Effector CD8-positive, alpha-beta T cell (primary cell): ENCODE measurements around the gene C4BPA.

Experiments used
- DNase-seq: peaks from one replicate; lab custom pipeline; 2025; lab: John Stamatoyannopoulos, UW

C4BPA gene

DNA sequence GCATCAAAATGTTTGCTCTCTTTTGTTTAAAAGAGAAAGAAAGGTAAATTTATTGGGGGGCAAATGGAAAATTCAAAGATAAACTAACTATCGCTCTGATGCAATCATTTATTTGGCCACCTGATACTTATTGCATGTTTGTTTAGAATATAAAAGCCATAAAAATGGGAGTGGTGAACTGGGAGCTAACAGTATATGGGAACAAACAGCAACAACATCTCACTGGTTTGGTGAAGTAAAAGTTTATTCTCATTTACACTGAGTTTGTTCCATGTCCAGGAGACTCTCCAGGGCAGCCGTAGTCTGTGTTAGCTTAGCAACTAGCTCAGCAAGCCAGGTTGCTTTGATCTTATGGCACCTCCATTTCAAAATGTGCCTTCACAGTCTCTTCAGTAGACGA lies 20.4 kb downstream of the C4BPA start:
- no peak for DNase-seq

DNA sequence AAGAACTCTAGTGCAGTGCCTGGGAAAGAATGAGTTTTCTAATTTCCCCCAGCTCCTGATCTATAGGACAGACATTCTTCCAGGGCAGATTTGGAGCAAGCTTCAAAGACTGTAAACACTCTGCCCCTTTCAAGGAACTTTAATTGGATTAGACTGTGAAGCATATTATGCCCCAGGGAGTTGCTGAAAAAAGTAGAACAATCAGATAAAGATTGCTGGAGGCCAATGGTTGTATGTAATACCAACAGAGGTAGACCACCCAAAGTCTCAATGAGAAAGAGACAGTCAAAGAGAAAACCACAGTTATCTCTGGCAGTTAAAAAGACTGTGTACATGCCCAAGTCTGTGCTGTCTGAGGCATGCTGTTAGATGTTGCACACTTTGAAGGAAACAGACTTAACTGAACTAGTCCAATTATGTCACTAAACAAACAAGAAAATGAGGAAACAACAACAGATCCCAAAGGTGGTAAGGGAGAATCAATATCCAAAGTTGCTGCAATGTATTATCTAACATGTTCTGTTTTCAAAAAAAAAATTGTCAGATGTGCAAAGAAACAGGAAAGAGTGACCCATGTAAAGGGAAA lies 24.4 kb downstream of the C4BPA start:
- DNase-seq = no peak

DNA sequence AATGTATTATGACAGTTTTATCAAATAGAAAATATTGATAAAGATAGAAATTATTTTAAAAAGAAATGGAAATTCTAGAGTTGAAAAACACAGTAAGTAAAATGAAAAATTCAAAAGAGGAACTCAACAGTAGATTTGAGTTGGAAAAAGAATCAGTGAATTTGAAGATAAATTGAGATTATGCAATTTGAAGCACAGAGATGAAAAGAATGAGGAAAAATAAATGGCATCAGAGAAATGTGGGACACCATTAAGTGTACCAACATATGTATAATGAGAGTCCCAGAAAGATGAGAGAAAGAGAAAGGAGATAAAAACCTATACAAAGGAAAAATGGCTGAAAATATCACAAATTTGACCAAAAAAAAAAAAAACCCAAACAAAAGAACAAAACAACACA lies 25.0 kb downstream of the C4BPA start:
- no peak for DNase-seq

DNA sequence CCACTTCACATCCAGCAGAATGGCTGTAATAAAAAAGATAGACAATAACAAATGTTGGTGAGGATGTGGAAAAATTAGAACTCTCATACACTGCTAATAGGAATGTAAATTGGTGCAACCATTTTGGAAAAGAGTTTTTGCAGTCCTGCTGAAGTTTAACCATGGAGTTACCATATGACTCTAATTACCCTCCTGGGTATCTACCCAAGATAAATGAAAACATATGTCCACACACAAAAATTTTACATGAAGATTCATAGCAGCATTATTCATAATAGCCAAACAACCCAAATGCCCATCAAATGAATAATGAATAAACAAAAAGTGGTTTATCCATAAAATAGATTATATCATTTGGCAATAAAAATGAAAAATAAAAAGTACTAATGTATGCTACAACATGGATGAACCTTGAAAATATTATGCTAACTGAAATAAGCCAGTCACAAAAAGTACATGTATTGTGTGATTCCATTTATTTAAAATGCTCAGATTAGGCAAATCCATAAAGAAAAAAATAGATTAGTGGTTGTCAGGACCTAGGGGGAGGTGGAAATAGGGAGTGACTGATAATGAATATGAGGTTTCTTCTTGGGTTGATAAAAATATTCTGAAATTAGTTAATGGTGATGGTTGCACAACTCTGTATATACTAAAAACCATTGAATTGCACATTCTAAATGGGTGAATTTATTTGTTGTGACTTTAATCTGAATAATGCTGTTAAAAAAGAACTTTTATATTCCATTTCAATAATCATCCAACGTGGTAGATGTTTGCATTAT lies 26.4 kb downstream of the C4BPA start:
- no peak for DNase-seq

DNA sequence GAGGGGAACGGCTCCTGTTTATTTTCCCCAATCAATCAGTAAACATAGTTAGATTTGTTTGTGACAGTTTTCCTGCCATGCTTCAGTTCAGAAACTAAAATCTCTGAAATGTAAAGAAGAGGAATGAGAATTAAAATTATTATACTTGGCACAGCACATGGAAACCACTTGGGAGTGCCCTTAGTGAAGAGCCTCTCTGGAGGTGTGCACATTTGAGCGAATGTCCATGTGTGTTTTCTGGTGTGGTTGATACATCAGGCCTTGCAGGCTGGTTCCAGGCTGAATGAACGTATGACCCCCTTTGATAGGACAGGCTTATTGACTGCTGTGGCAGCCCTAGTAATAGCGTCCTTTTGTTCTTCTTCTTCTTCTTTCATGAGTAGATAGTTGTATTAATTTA lies 27.1 kb downstream of the C4BPA start:
- DNase-seq = no peak

DNA sequence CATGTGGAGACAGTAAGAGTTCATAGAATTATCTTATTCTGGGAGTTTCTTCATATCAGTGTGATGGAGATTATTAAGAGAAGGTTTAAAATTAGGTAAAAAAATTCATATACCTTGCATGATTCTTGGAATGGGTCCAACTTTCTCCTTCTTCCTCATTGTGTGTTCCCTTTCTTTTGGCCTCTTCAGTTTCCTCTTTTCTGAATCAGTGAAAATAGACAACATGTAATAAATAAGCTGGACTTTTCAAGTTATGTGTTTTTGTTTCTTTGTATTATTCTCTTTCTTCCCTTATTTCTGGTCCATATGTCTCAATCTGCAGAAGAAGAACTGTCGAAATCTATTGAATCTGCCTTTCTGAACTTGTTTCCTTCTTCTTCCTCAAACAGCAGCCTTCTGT lies 30.5 kb downstream of the C4BPA start:
- DNase-seq = no peak

DNA sequence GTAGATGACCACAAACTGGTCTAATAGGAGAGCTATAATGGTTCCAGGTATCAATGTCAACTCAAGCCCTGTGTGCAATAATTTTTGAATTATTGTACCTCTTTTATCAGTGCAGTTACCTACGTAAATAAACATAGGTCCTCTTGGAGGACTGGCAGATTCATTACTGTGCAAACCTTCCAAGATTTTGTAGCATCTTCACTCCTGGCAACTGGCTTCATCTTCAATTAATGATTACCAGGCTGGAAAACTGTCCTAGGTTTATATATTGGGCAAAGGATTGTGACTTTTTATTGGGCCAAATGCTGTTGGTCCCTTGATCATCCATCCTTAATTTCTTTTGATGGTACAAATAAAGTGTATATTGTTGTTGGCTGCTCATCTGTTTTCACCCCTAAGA lies 35.6 kb downstream of the C4BPA start:
- no peak for DNase-seq

DNA sequence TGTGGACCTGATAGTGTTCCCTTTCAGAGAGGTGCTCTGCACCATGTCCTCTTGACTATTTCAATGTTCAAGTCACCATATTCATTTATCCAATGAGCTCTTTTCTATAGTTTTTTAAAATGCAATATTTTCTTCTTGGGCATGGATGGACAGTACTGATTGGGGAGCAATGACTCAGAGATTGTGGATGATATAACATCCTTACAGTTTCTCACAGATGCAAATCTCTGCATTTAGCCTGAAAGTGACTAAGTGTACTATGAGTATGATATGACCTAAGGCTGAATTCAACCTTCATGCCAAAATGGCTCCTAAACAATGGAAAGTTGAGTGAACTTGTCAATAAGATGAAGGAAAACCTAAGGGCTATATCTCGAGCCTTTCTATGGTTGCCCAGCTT lies 36.5 kb downstream of the C4BPA start:
- DNase-seq = no peak

DNA sequence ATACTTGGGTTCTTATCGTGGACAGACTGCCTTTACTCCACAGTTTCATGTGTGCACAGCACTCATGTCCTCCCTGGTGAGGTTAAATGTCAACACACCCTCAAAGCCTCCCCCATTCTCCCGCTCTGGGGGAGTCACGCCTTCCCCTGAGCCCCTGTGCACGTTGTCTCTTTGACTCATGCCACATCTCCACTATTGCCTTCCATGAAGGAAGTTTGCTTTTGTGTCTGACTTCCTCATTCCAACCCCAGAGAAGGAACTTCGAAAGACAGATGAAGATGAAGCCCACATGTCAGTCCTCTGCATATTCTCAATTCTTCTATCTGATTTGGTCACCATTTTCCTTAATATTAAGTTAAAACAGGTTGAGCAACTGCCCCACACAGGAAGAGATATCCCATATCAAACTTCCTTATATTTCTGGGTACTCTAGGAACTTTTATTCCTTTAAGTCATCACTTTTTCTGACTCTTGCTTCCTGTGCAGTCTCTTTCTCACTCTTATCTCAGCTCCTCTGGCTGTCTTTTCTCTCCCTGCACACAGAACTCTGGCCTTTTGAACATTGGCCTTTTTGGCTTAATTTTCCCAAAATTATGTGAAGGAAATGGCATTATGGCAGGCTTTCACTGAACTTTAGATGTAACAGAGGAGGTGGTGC lies 41.5 kb downstream of the C4BPA start:
- no peak for DNase-seq

DNA sequence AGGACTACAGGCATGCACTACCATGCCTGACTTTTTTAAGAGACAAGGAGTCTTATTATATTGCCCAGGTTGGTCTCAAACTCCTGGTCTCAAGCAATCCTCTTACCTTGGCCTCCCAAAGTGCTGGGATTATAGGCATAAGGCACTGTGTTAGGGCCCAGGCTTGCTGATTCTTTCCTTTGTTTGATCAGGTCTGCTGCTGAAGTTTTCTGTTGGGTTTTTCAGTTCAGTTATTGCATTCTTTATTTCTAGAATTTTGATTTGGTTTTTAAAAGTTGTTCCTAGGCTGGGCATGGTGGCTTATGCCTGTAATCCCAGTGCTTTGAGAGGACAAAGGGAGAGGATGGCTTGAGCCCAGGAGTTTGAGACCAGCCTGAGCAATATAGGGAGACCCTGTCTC lies 47.9 kb downstream of the C4BPA start:
- DNase-seq = no peak

DNA sequence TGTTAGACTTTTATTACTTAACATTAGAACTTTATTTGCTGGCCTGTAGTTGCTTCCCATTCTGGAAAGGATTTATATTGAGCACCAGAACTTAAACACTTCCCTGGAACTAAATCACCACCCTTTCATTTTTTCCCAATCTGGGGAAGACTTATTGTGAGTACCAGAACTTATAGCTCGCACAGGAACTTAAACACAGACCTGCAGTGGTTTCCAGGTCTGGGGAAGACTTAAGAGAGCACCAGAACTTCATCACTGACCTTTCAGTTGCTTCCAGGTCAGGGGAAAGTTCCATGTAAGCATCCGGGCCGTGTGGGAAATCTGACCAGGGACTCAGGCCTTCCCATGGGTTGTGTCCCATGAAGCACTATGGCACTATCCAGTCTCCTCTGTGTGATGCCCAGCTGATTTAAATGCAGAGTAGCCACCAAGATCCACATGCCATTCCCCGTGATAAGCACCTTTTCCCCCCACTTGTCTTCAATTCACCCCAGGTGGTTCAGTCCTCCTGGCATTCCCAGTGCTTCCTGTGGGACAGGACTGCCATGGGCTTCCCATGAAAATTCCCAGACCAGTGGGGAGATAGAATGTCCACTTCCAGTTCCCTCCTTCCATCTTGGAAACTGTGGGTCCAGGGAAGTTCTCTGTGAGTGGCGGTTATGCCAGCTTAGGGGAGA lies 48.9 kb downstream of the C4BPA start:
- no peak for DNase-seq

DNA sequence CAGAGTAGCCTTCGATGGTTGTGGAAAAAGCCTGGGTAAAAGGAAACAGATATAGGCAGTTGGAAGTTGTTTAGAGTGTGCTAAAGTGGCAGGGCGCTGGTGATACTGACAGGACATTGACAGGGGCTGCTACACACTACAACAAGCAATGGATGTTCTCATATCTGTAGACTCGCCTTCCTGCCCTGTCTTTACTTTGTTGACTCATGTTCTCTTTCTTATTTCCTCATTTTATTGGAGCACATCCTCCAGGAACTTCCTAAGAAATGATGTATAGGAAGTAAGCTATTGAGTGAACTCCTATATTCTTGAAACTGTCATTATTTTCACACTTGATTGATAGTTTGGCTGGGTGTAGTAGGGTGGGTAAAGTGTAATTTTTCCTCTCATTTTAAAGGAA lies 51.0 kb downstream of the C4BPA start:
- no peak for DNase-seq

DNA sequence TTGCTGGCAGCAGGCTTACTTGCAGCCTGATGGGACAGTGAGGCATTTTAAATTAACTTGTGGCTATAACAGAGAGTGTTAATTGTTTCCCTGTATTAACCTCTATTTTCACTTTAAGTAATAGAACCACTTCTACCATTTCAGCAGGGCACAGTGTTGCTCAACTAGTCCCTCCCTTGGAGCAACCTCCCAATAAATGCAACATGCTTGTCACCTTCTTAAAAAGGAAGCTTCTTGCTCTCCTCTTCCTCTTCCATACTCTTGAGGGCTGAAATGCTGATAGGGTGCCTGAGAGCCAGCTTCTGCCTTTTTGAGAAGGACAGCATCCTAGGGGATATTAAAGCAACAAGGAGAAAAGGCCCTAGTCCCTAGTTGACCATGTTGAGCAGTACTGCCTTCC lies 52.1 kb downstream of the C4BPA start:
- DNase-seq = no peak

DNA sequence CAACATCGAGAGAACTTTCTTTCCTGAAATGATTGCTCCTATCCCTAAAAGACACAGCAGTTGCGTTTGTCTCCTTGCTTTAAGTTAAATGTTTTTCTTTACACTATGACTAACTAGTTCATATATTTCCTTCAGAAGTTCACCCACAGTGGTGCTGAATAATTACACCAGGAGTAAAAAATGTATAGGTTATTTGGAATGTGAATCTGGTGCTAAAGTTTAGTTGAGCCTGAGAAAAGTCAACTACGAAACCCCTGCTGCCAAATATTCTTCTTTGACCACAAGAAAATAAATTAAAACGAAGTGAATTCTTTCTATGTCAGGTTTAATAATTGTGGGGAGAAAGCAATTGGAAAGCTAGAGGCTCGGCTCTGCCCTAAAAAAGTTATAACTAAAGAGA lies 52.8 kb downstream of the C4BPA start:
- DNase-seq = no peak

DNA sequence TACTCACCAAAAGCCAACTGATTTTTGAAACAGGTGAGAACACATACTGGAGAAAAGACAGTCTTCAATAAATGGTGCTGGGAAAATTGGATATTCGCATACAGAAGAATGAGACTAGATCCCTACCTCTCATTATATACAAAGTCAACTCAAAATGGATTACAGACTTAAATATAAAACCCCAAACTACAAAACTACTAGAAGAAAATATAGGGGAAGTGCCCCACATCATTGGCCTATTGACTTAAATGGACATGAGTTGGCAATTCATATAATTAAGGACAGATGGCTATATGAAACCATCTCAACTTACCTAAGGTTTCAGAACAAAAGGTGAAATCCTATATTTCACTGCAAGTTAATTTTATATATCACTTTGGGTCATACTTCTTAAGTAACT lies 60.1 kb downstream of the C4BPA start:
- DNase-seq = no peak

DNA sequence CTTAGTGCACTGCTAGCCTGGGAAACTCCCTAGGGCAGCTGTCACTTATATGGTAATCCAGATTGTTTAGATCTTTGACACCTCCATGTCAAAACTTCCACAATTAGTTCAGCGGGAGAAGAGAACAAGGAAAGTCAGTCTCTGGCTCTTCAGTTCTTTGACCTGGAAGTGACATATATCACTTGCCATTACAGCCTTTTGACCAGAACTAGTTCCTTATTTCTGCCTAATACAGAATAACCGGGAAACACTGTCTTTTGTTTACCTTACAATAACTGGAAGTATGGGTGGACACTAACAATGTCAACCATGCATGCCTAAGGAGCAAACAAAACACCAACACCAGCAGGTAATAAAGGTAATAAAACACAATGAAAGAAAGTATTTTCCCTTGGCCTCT lies 68.3 kb downstream of the C4BPA start:
- DNase-seq = no peak

DNA sequence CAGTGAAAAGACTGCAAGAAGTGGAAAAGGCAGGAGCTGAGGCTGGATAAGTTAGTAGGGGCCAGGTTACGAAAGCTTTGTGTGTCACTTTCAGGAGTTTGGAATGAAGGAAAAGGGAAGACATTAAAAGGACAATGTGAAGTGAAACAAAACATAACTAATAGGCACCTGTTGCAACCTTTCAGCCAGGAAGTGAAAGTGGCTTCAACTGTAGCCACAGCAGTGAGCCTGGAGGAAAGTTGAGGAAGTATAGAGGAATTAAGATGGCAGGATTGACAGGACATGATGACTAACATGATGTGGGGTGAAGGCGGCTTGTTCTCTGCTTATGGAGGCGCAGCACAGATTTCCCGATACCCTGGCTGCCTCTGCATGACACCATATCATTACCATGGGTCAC lies 68.9 kb downstream of the C4BPA start:
- no peak for DNase-seq

DNA sequence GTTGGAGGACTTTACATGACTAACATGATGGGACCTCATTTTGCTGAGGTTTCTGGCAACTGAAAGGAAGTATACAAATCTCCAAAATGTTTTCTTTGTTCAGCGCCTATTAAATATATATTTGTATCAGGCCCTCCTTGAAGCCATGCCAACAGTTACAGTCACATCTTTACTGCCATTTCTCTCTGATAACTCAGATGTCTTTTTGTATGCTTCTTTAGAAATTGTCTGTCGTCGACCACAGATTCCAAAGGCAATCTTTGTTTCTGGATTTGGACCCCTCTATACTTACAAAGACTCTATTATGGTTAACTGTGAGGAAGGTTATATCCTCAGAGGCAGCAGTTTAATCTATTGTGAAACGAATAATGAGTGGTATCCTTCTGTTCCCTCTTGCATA lies 69.4 kb downstream of the C4BPA start:
- DNase-seq = no peak

DNA sequence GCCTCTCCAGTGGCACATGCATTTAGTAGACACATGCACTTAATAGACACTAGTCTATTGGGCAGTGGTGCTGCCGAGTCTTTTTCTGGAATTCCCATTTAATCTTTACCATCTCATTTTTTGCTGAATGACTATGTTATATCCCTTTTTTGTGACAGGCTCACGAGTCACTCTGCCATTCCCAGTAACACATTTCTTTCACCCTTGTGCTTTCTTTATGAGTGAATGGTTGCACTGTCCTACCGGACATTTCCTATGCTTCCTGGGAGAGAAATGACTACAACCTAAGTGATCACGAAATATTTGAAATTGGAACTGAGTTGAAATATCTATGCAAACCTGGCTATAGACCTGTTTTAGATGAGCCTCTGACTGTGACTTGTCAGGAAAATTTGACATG lies 70.9 kb downstream of the C4BPA start:
- no peak for DNase-seq

DNA sequence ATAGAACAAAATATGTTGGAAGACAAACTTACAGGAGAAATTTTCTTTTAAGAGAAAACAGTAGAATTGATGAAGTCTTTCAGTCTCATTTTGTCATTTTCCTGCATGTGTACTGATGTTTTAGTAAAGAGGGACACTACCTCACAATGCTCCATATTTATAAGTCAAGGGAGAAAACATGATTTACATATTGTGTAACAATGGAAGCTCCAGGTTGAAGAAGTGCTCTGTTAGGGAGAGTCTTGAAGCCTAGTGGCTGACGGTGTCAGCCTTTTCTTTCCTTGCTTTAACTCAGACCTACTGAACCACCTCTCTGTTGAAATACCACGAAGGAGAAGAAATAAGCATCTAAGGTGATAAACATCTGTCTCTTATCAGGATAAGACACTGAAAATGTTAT lies 75.0 kb downstream of the C4BPA start:
- DNase-seq = no peak

DNA sequence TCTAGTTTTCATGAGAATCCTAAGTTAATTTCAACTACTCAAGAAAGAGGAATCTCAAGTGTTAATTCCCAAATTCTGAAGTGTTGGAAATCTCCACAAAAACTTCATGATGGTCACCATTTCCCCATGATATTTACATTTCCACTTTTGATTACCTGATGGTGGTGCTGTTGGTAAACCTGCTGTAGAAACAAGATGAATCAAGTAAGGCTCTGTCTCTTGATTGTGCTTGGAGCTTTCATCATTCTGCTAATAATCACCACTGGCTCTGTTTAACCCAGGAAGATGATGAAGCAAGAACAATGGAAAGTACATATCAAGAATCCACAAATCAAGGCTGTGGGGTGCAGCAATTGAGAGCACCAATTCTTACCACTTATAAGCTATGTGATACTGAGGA lies 77.8 kb downstream of the C4BPA start:
- DNase-seq = no peak

DNA sequence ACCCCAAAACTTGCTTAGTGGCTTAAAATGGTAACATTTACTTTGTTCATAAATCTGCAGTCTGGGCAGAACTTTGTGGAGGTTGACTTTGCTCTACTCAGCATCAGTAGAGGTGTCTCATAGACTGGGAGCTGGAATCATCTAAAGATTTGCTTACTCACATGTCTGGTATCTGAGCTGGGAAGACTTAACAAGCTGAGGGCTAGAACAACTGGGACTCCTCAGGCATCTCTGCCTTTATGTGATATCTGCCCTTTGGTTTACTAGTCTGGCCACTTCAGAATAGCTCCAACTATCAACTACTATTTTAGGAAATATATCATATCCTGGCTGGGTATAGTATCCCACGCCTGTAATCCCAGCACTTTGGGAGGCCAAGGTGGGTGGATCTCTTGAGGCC lies 82.5 kb downstream of the C4BPA start:
- DNase-seq = no peak

DNA sequence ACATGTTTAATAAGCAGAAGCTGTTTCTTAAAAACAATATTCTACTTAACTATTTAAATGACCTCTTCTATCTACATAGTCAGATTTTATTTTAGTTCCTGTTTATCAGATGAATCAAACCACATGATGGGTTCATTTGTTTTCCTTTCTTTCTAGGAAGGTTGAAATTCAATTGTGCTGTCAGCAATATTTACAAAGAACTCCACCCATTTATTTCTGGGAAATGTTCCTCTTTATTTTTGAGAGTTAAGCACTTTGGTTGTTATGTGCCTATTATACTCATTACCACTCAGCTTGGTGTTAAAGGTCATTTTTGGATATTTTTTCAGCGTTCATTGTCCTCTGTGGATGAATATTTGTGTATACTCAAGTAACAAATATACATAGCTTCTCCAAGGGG lies 84.9 kb downstream of the C4BPA start:
- no peak for DNase-seq
